Limb (tissue), 2 donors: ENCODE results near the gene FAM236B.
"Not testable (repeated sequence)": the region's sequence is repeated elsewhere in the genome, so short reads cannot be mapped to it uniquely, and the experiment has no call there.

ENCODE experiments used
- DNase-seq, 2 donors: peaks; one replicate each; pipeline ENCODE4 v3.0.0-alpha.2; 2016; ENCODE audit errors: extremely low spot score in 2 of 2

FAM236B gene

GRCh38 chrX:72782560-72782959 lies at the start of gene FAM236B:
FAM236B (minus strand) TSS chrX:72782660; CDS start chrX:72782560, 100 bp downstream.
- DNase-seq, result not testable (repeated sequence)

- DNase-seq, result not testable (repeated sequence)
Measured at GRCh38 chrX:72830701-72831100, 48.2 kb upstream of the FAM236B start.

GRCh38 chrX:72808110-72808509 lies 25.6 kb upstream of the FAM236B start, which contains the start of gene FAM236D:
FAM236D (minus strand) TSS chrX:72808210; CDS start chrX:72808110, 100 bp downstream.
- DNase-seq, result not testable (repeated sequence)

- DNase-seq, result not testable (repeated sequence)
Measured at GRCh38 chrX:72790390-72790789, 7.9 kb upstream of the FAM236B start.

- not testable (repeated sequence) for DNase-seq
Measured at GRCh38 chrX:72788142-72788541, 5.7 kb upstream of the FAM236B start.

GRCh38 chrX:72783964-72784363 lies 1.5 kb upstream of the FAM236B start:
- not testable (repeated sequence) for DNase-seq

- DNase-seq, result not testable (repeated sequence)
Measured at GRCh38 chrX:72783365-72783936, 991 bp upstream of the FAM236B start.

GRCh38 chrX:72778146-72778545 lies 4.3 kb downstream of the FAM236B start:
- DNase-seq, result not testable (repeated sequence)

GRCh38 chrX:72777467-72777790 lies 5.0 kb downstream of the FAM236B start:
- not testable (repeated sequence) for DNase-seq

GRCh38 chrX:72776653-72777466 lies 5.6 kb downstream of the FAM236B start, which contains the start of gene DMRTC1B:
DMRTC1B (plus strand) TSS chrX:72776890; CDS start chrX:72845136, 68,246 bp downstream.
- DNase-seq, result not testable (repeated sequence)

GRCh38 chrX:72760454-72760853 lies 22.0 kb downstream of the FAM236B start:
- DNase-seq, result not testable (repeated sequence)

GRCh38 chrX:72748545-72748944 lies 33.9 kb downstream of the FAM236B start:
- not testable (repeated sequence) for DNase-seq

- DNase-seq, result not testable (repeated sequence)
Measured at GRCh38 chrX:72745546-72745945, 36.9 kb downstream of the FAM236B start.

GRCh38 chrX:72735561-72735960 lies 46.9 kb downstream of the FAM236B start:
- DNase-seq, result no peak

GRCh38 chrX:72733636-72734035 lies 48.8 kb downstream of the FAM236B start:
- not testable (repeated sequence) for DNase-seq
